EH (cell line): Measurements from ENCODE around the gene CC2D2B.
"Not testable (repeated sequence)": the region's sequence is repeated elsewhere in the genome, so short reads cannot be mapped to it uniquely, and the experiment has no call there.

ENCODE experiments used
- DNase-seq: peaks from one replicate; pipeline ENCODE4 v3.0.0-alpha.2; 2015; ENCODE audit warnings: low read depth

Gene CC2D2B

GRCh38 chr10:95907456-95908253 lies at the start of gene CC2D2B:
Gene CC2D2B, plus strand, starts transcription at chr10:95907975. Its CDS starts 3,349 bp downstream, at chr10:95911324.
- DNase-seq: peak; percentile 82

GRCh38 chr10:95860166-95860940 lies 47.4 kb upstream of the CC2D2B start:
- DNase-seq: peak; percentile 13

- no peak for DNase-seq
Measured at GRCh38 chr10:95861386-95861785, 46.4 kb upstream of the CC2D2B start.

- DNase-seq: peak; percentile 84
Measured at GRCh38 chr10:95864906-95865813, 42.6 kb upstream of the CC2D2B start.

- DNase-seq: no peak
Measured at GRCh38 chr10:95865814-95866466, 41.8 kb upstream of the CC2D2B start.

GRCh38 chr10:95866467-95866842 lies 41.3 kb upstream of the CC2D2B start:
- no peak for DNase-seq

- DNase-seq: no peak
Measured at GRCh38 chr10:95867866-95868265, 39.9 kb upstream of the CC2D2B start.

- no peak for DNase-seq
Measured at GRCh38 chr10:95872158-95872711, 35.5 kb upstream of the CC2D2B start.

GRCh38 chr10:95873139-95873538 lies 34.6 kb upstream of the CC2D2B start:
- no peak for DNase-seq

GRCh38 chr10:95873651-95874050 lies 34.1 kb upstream of the CC2D2B start:
- DNase-seq: no peak

- not testable (repeated sequence) for DNase-seq
Measured at GRCh38 chr10:95874783-95875182, 33.0 kb upstream of the CC2D2B start.

- no peak for DNase-seq
Measured at GRCh38 chr10:95876756-95877155, 31.0 kb upstream of the CC2D2B start.

GRCh38 chr10:95877881-95878280 lies 29.9 kb upstream of the CC2D2B start:
- DNase-seq: no peak

- DNase-seq: no peak
Measured at GRCh38 chr10:95880704-95881103, 27.1 kb upstream of the CC2D2B start.

GRCh38 chr10:95881316-95881715 lies 26.5 kb upstream of the CC2D2B start:
- no peak for DNase-seq

- no peak for DNase-seq
Measured at GRCh38 chr10:95889830-95890229, 17.9 kb upstream of the CC2D2B start.

- no peak for DNase-seq
Measured at GRCh38 chr10:95896071-95896850, 11.5 kb upstream of the CC2D2B start.

- DNase-seq: not testable (repeated sequence)
Measured at GRCh38 chr10:95905897-95906580, 1.7 kb upstream of the CC2D2B start.

GRCh38 chr10:95906677-95907455 lies 909 bp upstream of the CC2D2B start:
- peak; percentile 65 for DNase-seq
